Activated CD8-positive, alpha-beta memory T cell treated with anti-CD3 and anti-CD28 coated beads, Interleukin-2, amount 50 U/mL, for 48 hours (primary cell): ENCODE measurements around the gene CHRNA9.

Experiments used
- DNase-seq: peaks from one replicate; pipeline ENCODE4 v3.0.0-alpha.2; 2020

The CHRNA9 gene

DNA sequence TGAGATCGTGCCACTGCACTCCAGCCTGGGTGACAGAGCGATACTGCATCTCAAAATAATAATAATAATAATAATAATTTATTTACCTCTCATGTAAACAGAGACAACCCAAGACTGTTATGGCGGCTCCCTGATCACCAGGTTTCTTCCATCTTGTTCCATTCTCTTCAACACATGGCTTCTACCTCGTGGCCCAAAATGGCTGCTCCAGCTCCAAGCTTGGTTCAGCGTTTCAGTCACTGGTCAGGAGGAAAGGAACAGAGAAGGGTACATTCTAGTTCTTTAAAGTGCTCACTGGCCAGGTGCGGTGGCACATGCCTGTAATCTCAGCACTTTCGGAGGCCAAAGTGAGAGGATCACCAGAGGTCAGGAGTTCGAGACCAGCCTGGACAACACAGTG is 24.9 kb upstream of the CHRNA9 start:
- DNase-seq = no peak

DNA sequence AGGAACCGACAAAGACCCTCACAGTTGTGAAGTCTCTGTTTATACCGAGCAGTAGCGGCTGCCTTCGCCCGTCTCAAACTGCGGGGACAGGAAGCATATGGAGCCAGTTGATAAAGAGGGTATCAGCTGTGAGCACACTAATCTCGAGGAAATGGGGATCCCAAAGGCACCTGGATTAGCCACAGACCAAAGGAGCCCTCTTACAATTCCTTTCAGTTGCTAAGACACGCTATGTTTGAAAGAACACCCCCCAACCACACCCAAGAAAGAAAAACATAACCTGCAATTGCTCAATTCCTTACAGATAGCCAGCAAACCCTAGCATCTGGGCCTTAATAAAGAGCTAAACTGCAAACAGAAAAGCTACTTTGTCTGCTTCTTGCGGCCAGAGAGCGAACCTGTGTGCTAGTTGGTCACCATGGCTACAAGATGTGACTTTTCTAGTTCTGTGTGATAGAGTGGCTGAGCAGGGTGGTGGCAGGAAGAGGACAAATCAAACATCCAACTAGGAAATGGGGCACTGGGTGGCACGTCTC is 23.3 kb upstream of the CHRNA9 start:
- DNase-seq = no peak

DNA sequence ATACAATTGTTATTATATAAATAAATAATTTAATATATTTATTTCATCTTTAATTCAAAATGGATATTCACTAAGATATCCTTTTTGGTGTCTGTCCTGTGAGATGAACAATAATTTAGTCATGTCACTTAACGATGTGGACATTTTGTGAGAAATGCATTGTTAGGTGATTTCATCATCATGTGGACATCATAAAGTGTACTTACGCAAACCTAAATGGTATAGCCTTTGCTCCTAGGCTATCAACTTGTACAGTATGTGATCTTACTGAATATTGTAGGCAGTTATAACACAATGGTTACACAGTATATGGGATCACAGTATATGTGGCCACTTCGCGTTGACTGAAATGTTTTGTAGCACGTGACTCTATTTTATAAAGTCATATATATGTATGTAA is 20.2 kb upstream of the CHRNA9 start:
- DNase-seq = no peak

DNA sequence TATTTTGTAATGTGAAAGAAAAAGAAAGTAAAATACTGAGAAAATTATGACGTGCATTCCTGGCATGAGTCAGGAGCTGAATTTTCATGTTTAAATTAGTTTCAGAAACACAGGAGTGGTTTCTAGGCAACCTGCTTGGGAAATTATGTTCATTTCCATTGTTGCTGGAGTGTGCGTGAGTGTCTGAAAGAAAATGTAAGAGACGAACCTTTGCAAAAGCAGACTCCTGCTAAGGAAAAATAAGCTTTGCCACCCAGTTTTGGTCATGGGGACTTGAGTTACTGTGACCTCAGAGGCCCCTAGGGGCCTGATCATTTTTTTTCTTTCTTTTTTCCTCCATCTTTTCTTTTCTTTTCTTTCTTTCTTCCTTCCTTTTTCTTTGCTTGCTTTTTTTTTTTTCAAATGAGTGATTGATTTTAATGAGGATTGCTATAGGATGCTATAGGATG is 18.8 kb upstream of the CHRNA9 start:
- no peak for DNase-seq

DNA sequence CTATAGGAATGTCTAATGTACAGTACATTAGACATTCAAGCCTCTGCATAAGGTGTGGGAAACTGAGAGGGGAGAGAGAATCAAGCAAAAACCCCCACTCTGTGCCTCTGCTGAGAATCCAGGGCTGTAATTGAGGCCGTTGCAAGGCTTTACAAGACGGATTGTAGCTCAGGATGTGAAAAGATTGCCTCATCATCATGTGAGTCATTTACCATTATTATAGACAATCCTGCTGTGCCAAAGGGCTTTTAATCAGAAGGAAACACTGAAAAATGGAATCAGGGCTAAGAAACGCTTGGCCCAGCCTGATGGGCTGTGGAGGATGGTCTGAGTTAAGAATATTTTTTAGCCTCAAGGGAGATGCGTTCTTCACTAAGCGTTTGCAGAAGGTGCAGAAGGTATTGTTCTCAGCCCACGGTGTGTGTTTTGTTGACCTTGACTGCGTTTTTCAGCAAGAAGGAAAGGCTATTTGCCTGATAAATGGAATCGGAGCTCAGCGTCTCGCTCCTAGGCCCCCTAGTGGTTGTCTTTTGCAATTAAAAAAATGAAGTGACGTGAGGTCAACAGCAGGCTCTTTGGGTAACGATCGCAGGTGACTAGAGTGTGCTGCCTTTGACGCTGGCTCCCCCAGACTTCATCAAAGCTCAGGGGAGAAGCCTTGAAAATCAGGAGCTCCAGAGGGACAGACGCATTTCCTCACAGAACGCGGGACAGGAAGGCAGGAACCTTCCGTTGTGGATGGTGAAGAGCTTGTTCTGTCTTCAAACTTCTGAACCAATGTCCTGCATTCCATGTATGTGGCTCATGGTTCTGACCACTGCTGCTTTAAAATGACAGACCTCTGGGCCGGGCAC is 18.1 kb upstream of the CHRNA9 start:
- DNase-seq = no peak

DNA sequence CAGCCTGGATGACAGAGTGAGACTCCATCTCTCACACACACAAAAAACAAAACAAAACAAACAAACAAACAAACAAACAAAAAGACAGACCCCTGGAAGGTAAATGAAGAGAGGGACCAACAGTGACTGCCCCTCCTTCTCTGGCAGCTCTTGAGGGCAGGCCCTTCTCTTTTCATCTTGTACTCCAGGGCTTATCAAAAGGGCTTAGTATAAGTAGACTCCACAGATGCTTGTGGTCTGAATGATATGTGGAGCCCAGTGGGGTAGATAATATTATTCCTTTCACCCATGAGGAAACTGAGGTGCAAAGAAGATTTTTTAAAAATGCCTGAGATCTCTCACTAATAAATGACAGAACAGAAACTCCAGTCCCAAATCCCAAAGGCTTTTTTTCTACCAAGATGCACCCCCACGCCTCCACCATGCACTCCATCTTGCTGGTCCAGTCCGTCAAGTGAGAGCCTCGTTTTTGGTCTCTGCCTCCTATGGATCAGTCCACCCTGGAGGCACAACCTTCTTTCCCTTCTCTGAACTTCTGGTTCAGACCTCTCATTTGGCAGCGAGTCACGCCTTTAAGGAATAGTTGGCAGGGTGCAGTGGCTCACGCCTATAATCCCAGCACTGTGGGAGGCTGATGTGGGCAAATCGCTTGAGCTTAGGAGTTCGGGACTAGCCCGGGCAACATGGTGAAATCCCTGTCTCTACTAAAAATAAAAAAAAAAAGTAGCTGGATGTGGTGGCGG is 17.0 kb upstream of the CHRNA9 start:
- DNase-seq = no peak

DNA sequence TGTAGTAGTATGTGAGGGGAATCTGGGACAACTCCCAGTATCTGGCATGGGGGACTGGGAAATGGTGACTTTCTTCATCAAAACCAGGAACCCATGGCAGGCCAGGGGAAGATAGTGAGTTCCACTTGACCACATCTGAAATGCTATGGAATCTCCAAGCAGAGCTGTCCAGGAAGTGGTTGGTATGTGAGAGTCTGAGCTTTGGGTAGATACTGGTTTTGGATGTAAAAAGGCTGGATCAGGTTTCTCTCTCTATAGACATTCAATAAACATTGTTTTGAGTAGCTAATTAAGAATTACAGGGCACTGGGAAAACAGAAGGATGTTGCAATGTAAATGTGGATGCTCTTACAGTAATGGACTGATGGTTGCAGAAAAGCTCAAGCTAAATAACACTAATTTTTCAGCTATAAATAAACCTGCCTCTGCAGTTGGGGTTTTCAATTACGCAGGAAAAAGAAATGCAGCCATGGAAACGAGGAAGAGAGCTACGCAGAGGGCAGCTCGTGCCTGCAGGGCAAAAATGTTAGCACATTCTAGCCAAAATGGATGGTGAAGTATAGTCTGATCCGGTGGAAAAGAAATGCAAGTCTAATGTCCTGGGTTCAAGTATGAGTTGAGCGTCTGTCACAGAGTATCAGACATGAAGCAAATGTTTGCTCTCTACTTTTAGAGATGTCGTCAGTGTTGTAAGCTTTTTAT is 13.4 kb upstream of the CHRNA9 start:
- DNase-seq = no peak

DNA sequence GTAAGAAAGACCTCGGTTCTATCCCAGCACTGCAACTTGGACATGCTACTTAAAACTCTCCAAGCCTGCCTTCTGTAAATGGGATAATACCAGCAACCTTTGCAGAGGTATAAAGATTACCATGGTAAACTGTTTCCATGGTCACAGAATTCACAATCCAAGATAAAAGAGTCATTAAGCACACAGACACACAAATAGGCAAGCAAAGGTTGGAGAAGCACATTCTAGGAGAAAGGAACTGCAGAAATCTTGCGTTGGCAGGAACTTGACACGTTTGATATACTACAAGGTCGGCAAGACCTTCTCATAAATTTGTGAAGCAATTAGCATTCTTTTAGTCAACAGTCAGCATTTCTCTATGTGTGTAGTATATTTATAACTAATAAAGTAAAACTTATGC is 12.3 kb upstream of the CHRNA9 start:
- DNase-seq = no peak

DNA sequence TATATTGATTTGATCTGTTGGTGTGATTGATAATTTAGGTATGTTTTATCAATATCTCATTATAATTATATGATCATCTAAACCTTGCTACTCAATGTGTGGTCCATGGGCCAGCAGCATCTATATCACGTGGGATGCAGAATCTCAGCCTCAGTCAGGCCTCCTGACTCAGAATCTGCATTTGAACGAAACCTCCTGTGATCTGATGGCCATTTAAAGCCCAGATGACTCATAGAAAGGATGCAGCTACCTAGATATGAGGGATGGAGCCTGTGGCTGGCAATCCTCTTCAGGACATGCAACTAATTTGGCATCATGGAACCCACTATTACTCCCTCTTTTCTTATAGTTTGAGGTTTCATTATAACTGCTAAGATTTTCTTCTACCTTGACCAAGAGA is 11.3 kb upstream of the CHRNA9 start:
- DNase-seq = no peak

DNA sequence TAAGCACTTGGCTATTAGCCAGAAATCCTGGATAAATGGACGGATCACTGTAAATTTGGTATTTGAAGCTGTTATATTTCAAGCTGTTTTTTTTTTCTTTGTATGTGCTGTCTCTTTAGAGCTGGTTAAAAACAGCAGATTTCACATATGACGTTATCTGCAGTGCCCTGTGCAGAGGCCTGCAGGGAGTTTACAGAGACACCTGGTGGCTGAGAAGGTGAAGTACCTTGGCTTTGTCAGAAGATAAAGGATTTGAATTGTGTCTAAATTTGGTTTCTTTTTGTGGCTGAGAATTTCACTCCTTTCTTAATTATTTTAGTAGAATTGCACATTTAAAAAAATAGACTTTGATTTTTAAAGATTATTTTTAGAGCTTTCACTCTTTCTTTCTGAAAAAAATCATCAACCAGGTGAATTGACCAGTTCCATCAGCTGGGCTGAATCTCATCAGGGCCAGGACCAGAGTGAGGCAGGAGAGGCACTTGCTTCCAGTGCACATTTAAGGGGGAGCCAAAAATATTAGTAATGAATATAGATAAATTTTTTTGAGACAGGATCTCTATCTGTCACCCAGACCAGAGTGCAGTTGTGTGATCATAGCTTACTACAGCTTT is 9.6 kb upstream of the CHRNA9 start:
- DNase-seq = no peak

DNA sequence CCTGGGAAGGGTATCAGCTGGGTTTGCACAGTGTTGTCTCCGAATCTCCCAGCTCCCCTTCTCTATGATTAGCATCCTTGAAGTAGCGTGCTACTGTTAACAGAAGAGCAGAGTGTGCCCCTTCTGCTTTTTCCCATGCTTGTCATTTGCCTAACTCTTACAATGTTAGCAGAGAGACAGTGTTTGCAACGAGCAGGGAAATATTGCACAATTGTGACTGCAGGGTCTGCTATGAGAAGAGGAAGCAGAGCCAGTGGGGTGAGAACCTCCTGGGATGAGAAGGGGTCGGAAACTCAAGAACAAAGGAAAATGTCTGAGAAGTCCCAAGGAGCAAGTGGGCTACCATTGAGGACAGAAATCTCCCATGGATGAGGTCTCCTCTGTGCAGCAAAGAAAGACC is 7.8 kb upstream of the CHRNA9 start:
- no peak for DNase-seq

DNA sequence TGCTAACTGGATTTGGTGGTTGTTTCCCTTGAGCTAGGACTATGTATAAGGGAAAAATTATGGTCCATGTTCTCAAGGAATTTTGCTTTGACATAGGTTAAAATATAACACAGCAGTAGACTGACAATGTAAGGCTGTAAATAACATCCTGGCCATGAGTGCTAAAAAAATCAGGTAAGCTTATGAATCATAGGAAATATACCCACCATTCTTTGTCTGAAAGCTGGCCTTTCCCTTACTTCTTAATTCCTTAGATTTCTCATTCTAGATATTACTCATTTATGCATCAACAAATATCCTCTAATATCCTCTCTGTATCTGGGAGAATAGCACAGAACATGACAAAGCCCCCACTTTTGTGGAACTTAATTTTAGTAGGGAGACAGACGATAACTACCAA is 6.8 kb upstream of the CHRNA9 start:
- no peak for DNase-seq

DNA sequence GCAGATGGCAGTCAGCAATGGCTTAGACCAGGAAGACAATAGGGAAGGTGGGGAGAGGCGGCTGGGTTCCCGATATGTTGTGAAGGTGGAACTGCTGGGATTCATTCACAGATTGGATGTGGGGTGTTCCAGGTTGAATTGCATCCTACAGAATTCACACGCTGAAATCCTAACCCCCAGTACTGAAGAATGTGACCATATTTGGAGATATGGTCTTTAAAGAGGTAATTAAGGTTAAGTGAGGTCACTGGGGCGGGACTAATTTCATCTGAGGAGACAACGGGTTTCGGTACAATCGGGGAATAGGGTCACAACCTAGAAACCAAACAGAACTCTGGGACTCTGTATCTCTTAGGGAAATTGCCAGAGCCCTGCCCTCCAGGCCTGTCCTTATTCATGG is 5.3 kb upstream of the CHRNA9 start:
- no peak for DNase-seq

DNA sequence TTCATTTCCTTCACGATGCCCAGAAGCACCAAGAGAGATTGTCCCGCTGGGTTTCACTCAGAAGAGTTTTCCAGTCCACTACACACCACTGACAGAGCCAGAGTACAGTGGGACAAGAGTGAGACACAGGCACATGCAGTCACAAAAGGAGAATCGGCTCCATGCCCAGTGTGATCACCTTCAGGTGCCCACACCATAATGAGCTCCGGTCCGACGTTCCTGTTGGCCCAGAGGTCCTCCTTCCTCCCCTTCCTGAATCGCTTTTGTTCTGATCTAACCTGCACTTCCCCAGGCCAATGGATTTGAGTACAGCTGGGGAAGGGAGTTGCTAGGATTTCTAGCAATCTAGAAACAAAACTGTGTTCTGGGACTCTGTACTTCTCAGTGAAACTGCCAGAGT is 4.6 kb upstream of the CHRNA9 start:
- no peak for DNase-seq

DNA sequence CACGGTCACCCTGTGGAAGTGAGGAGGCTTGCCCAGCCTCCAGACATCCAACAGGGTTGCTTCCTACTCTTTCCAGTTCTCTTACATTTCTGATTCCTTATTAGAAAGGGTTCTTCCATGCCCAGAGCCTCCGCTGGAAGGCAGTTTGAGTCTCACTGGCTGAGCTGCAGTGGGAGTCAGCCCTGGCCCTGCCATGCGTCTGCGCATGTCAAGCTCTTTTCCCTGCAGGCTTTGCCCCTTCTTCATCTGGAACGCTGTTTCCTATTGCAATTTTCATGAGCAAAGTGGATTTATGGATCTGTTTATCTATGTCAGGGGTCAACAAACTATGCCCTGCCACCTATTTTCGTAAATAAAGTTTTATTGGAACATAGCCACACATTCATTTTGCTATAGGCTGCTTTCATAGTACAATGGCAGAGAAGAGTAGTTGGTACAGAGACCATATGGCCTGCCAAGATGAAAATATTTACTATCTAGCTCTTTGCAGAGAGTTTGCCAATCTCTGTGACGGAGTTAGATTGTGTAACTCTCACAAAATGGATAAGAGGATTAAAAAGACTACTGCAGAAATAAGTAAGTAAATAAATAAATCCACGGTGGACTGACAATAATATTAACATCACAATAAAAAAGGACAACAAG is 3.9 kb upstream of the CHRNA9 start:
- DNase-seq = no peak

DNA sequence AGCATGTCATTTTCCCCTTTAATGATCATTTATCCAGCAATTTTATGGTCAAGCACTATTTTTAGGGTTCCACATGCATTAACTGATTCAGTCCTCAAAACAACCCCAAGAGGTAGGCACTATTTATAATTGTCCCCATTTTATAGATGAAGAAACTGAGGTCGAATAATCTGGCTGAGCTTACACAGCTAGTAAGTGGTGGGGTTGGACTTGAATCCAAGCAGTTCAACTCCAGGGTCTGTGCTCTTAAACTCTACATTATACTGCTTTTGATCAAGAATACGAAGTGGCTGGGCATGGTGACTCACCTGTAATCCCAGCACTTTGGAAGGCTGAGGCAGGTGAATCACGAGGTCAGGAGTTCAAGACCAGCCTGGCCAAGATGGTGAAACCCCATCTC is 3.2 kb upstream of the CHRNA9 start:
- DNase-seq = no peak

DNA sequence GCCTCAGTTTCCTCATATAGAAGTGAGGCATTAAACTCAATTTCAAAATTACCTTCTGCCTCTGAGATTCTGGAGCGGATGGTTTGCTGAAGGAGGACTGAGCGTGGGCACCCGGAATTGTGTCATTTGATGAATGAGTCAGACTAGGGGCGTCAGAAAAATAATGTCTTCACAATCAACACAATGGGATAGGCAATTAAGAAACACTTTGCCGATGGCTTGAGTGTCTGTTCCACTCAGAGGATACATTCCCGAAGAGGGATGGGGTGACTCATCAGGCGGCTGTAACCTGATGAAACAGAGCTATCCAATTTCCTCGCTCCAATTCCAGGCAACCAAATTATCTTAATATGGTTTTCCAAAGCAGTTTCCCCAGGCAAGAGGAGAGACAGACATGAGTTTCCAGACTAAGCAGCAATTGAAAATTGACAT is 1.2 kb upstream of the CHRNA9 start:
- no peak for DNase-seq

DNA sequence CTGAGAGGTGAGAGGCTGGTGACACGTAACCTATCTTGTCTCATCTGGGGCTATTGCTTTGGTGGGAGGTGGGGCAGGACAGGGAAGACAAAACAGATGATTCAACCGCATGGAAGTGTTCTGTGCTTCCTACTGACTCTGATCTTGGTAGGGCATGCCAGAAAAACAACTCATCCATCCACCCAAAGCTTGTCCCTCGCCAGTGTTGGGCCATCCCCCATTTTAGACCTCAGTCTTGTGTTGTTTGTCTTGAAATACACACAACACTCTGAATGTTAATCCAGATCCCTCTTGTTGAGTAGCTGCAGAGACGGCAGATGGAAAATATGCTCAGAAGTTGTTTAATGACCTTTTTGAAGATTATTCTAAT is 377 bp downstream of the CHRNA9 start:
- DNase-seq = no peak

DNA sequence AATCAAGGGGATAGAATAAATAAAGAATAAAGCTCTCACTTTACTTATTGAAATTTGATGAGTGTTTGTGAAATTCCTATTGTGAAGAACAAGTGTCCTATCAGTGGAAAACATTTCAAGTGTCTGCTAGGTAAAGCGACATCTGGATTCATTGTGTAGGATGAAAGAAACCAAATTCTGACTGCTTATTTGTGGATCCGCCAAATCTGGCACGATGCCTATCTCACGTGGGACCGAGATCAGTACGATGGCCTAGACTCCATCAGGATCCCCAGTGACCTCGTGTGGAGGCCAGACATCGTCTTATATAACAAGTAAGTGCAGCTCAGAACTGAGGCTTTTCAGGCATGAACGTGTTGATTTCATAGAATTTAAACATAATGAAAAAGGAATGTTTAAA is 1.9 kb downstream of the CHRNA9 start:
- no peak for DNase-seq

DNA sequence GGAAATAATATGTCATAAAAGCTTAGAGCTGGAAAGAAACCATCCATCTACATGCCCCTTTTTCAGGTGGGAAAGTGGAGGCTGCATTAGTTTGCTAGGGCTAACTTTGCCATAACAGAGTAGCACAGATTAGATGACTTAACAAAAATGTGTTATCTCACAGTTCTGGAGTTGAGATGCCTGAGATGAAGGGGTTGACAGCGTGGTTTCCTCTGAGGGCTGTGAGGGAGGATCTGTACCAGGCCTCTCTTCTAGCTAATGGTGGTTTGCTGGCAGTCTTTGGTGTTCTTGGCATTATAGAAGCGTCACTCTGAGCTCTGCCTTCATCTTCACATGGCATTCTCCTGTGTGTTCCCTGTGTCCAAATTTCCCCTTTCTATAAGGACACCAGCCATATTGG is 2.4 kb downstream of the CHRNA9 start:
- no peak for DNase-seq

DNA sequence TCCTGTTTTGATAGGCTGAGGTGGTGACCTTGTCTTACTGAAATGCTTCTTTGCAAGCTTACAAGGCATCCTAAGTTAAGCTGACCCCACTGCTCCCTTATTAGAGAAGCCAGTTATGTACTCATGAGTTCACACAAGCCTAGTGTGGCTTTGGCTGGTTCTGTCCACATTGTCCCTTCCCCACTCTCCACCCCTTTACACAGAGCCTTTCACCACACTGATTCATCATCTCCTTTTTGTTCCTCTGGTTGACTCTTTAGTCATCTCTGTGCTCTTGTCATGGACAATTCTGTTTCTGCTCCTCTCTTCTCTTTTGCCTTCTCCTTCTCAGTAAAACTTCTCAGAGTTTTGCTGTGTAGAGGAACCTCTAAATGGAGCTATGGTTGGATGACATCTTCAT is 4.9 kb downstream of the CHRNA9 start:
- DNase-seq = no peak

DNA sequence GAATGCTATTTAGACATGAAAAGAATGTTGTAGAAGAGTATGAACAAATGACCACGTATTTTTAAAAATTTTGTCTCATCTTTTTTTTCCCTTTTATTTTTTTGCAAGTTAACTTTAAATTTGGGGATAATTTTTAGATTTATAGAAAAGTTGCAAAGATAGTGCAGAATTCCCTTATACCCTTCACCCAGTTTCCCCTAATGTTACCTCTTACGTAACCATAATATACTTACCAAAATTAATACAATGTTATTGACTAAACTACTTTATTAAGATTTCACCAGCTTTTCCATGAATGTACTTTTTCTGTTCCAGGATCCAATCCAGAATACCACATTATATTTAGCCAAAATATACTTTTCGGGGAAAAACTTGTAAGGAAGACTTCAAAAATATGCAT is 12.3 kb downstream of the CHRNA9 start:
- DNase-seq = no peak

DNA sequence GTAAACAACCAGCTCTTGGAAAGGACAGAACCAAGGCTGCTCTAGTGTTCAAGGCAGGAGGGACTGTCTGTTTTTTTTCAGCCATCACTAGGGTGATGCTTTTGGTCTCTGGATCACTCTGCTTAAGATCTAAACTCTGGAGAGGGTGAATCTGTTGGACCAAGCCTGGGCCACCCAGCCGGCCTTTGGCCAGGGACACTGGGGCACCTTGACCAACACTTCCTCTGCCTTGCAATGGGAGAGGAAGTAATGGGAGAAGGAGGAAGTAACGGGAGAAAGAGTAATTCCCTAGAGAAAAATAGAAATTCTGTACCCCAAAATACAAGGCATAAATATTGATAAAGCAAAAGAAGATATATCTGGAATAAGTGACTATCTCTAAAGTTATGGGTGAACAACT is 12.9 kb downstream of the CHRNA9 start:
- no peak for DNase-seq
